Astrocyte (in vitro differentiated cells and primary cell): Measurements from ENCODE around the gene ERLIN1.

Source experiments
- EZH2 ChIP-seq: IDR thresholded peaks from 2 replicates; pipeline ENCODE4 v1.6.1; 2012; ENCODE audit warnings: mild to moderate bottlenecking, low read length, inconsistent platforms; ENCODE audit not compliant: insufficient read depth
- TF ChIP-seq, protein P1 (sequence below): IDR thresholded peaks from 2 replicates; pipeline ENCODE4 v1.5.1; 2011; ENCODE audit warnings: low read depth, mild to moderate bottlenecking, inconsistent platforms, low read length, moderate library complexity; ENCODE audit not compliant: insufficient read depth

- TF ChIP-seq, protein P1, sequence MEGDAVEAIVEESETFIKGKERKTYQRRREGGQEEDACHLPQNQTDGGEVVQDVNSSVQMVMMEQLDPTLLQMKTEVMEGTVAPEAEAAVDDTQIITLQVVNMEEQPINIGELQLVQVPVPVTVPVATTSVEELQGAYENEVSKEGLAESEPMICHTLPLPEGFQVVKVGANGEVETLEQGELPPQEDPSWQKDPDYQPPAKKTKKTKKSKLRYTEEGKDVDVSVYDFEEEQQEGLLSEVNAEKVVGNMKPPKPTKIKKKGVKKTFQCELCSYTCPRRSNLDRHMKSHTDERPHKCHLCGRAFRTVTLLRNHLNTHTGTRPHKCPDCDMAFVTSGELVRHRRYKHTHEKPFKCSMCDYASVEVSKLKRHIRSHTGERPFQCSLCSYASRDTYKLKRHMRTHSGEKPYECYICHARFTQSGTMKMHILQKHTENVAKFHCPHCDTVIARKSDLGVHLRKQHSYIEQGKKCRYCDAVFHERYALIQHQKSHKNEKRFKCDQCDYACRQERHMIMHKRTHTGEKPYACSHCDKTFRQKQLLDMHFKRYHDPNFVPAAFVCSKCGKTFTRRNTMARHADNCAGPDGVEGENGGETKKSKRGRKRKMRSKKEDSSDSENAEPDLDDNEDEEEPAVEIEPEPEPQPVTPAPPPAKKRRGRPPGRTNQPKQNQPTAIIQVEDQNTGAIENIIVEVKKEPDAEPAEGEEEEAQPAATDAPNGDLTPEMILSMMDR, result no peak
- no peak for TF ChIP-seq EZH2
These were observed 27.6 kb downstream of the ERLIN1 start for GRCh38 chr10:100158044-100158805.
